ENCODE results near the gene GRIK1.

The GRIK1 gene

DNA sequence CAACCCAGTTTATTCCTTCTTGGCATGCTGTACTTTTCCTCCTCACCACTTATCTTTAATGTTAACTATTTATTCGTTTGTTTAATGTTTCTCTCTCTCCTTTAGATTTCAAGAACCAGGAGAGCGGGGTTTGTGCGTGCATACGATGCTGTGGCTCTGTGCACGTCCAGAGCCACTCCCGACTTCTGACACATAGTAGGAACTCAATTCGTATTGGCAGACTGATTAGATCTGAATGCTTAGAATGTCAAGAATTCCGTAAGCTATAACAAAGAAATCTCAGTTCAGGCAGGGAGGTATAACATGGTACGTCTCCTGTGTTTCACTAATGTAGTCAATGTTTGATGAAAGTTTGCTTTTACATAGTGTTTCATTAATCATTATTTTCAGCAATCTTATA is 7.3 kb upstream of the GRIK1 start:
- Histone ChIP-seq H3K9me2 (ENCODE audit: low read depth, low read length) (no peaks in the 10 kb centered on the region), H2AFZ (ENCODE audit: low read length) (no peak overlapping the region), H3K27me3 (ENCODE audit: insufficient read depth, low read length) (no peaks in the 10 kb centered on the region), H3K4me1 (ENCODE audit: insufficient read depth, low read length, severe bottlenecking) (no peaks in the 10 kb centered on the region), H3K9me3 (ENCODE audit: low read length) (no peaks in the 10 kb centered on the region), H3K4me2 (ENCODE audit: low read length) (no peak overlapping the region), H3K27ac (ENCODE audit: low read depth, low read length, poor library complexity, severe bottlenecking) (no peak overlapping the region), H3K9ac (ENCODE audit: low read length) (no peak overlapping the region), H3K36me3 (ENCODE audit: insufficient read depth, low read length) (no peaks in the 10 kb centered on the region), H3K79me2 (ENCODE audit: insufficient read depth, low read length) (no peaks in the 10 kb centered on the region), H4K20me1 (ENCODE audit: insufficient read depth, low read length) (no peaks in the 10 kb centered on the region), H3F3A (ENCODE audit: insufficient read depth, low read length) (no peaks in the 10 kb centered on the region), H3K4me3 (ENCODE audit: low read depth, low read length, poor library complexity, severe bottlenecking) (no peak overlapping the region)
- TF ChIP-seq EZH2 (IDR thresholded peaks at IDR 0.05; ENCODE audit: borderline replicate concordance, low read length) = no peak
- TF ChIP-seq, protein P1, sequence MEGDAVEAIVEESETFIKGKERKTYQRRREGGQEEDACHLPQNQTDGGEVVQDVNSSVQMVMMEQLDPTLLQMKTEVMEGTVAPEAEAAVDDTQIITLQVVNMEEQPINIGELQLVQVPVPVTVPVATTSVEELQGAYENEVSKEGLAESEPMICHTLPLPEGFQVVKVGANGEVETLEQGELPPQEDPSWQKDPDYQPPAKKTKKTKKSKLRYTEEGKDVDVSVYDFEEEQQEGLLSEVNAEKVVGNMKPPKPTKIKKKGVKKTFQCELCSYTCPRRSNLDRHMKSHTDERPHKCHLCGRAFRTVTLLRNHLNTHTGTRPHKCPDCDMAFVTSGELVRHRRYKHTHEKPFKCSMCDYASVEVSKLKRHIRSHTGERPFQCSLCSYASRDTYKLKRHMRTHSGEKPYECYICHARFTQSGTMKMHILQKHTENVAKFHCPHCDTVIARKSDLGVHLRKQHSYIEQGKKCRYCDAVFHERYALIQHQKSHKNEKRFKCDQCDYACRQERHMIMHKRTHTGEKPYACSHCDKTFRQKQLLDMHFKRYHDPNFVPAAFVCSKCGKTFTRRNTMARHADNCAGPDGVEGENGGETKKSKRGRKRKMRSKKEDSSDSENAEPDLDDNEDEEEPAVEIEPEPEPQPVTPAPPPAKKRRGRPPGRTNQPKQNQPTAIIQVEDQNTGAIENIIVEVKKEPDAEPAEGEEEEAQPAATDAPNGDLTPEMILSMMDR (IDR thresholded peaks at IDR 0.05; ENCODE audit: low read length) = no peak

GRCh38 chr21:29943885-29944284 is 4.1 kb upstream of the GRIK1 start:
- no peaks in the 10 kb centered on the region for H3F3A ChIP-seq (ENCODE audit: insufficient read depth, low read length)

GRCh38 chr21:29942034-29942433 is 2.2 kb upstream of the GRIK1 start:
- no peak overlapping the region for H2AFZ ChIP-seq (ENCODE audit: low read length)
- no peak for TF ChIP-seq EZH2 (IDR thresholded peaks at IDR 0.05; ENCODE audit: borderline replicate concordance, low read length)
- TF ChIP-seq, protein P1 (IDR thresholded peaks at IDR 0.05; ENCODE audit: low read length) = no peak
- no peaks in the 10 kb centered on the region for H3K9me3 ChIP-seq (ENCODE audit: low read length)
- no peaks in the 10 kb centered on the region for H3K27me3 ChIP-seq (ENCODE audit: insufficient read depth, low read length)
- H3F3A ChIP-seq (ENCODE audit: insufficient read depth, low read length) = no peaks in the 10 kb centered on the region
- no peak overlapping the region for H3K4me3 ChIP-seq (ENCODE audit: low read depth, low read length, poor library complexity, severe bottlenecking)
- no peak overlapping the region for H3K4me2 ChIP-seq (ENCODE audit: low read length)
- no peaks in the 10 kb centered on the region for H3K79me2 ChIP-seq (ENCODE audit: insufficient read depth, low read length)
- H3K36me3 ChIP-seq (ENCODE audit: insufficient read depth, low read length) = no peaks in the 10 kb centered on the region
- H3K4me1 ChIP-seq (ENCODE audit: insufficient read depth, low read length, severe bottlenecking) = no peaks in the 10 kb centered on the region
- no peaks in the 10 kb centered on the region for H3K9me2 ChIP-seq (ENCODE audit: low read depth, low read length)
- H3K27ac ChIP-seq (ENCODE audit: low read depth, low read length, poor library complexity, severe bottlenecking) = no peak overlapping the region
- H3K9ac ChIP-seq (ENCODE audit: low read length) = no peak overlapping the region
- no peaks in the 10 kb centered on the region for H4K20me1 ChIP-seq (ENCODE audit: insufficient read depth, low read length)

More at GRCh38 chr21:29943885-29944284, 4.1 kb upstream of the GRIK1 start:
- Histone ChIP-seq H3K4me3 (ENCODE audit: low read depth, low read length, poor library complexity, severe bottlenecking) (no peak overlapping the region), H3K79me2 (ENCODE audit: insufficient read depth, low read length) (no peaks in the 10 kb centered on the region), H3K9me2 (ENCODE audit: low read depth, low read length) (no peaks in the 10 kb centered on the region), H3K4me2 (ENCODE audit: low read length) (no peak overlapping the region), H3K9me3 (ENCODE audit: low read length) (no peaks in the 10 kb centered on the region), H3K9ac (ENCODE audit: low read length) (no peak overlapping the region), H3K27me3 (ENCODE audit: insufficient read depth, low read length) (no peaks in the 10 kb centered on the region), H2AFZ (ENCODE audit: low read length) (no peak overlapping the region), H4K20me1 (ENCODE audit: insufficient read depth, low read length) (no peaks in the 10 kb centered on the region), H3K27ac (ENCODE audit: low read depth, low read length, poor library complexity, severe bottlenecking) (no peak overlapping the region), H3K4me1 (ENCODE audit: insufficient read depth, low read length, severe bottlenecking) (no peaks in the 10 kb centered on the region), H3K36me3 (ENCODE audit: insufficient read depth, low read length) (no peaks in the 10 kb centered on the region)
- no peak for TF ChIP-seq EZH2 (IDR thresholded peaks at IDR 0.05; ENCODE audit: borderline replicate concordance, low read length)
- TF ChIP-seq, protein P1 (IDR thresholded peaks at IDR 0.05; ENCODE audit: low read length) = no peak; the same call in 1 of the 2 replicates
